Motor neuron (in vitro differentiated cells): ENCODE data around the gene KRTAP1-5. TPM values are rescaled to one million over a fixed set of nuclear protein-coding genes. Genes with fewer than 3 reads are reported as not detected.
"Not testable (repeated sequence)": the region's sequence is repeated elsewhere in the genome, so short reads cannot be mapped to it uniquely, and the experiment has no call there.

Experiments
- ATAC-seq, 8 experiments: fragments of 200-7000 bp; cut with Tn5 transposase; replicated peaks in 6 of 8; 2 replicates each; pipeline ENCODE4 v1.8.0; 2021; ENCODE audit warnings: mild to moderate bottlenecking in 8 of 8, moderate library complexity in 8 of 8
- H3K27ac ChIP-seq, 2 donors: fragments of 250-450 bp; sonication (Bioruptor Pico); 2 replicates each; pipeline ENCODE4 v1.9.0; 2021; ENCODE audit warnings: antibody characterized with exemption in 2 of 2, mild to moderate bottlenecking in 2 of 2, moderate library complexity in 1 of 2
- H3K4me1 ChIP-seq, 2 donors: fragments of 250-450 bp; sonication (Bioruptor Pico); replicated peaks in 1 of 2; 2 replicates each; pipeline ENCODE4 v1.6.1; 2021; ENCODE audit warnings: antibody characterized with exemption in 2 of 2, mild to moderate bottlenecking in 2 of 2, moderate library complexity in 1 of 2
- H3K4me3 ChIP-seq, 5 donors: fragments of 250-450 bp; sonication (Bioruptor Pico); 2 replicates each; pipeline ENCODE4 v1.9.0; 2021; ENCODE audit warnings: antibody characterized with exemption in 5 of 5, mild to moderate bottlenecking in 5 of 5, moderate library complexity in 4 of 5
- WGBS, 10 experiments: fragments of 450-650 bp; shearing (Covaris generic); methylation state at CpG; one replicate each; pipeline ENCODE4 v1.0.0; 2022; 5-methylcytosine and 5-hydroxymethylcytosine counted together
- in situ Hi-C, 9 experiments: fragments of 400-800 bp; cut with MboI; loops; one replicate each; pipeline ENCODE4 v1.15.0; 2021; ENCODE audit warnings: low sequenced_read_pairs in 9 of 9, low pct_unique_long_range_greater_than_20kb in 2 of 9; ENCODE audit not compliant: unreplicated experiment in 9 of 9
- total RNA-seq, 8 experiments: library from RNA; unstranded; fragments of 300-600 nt; gene quantifications; 2 replicates each; pipeline versions ENCODE4 v1.2.3 to v1.2.4, GENCODE V29; 2022

Gene KRTAP1-5
- total RNA-seq, 8 experiments from 2014 or later: not detected

GRCh38 chr17:41010441-41010840, 16.6 kb downstream of the KRTAP1-5 start:
- H3K4me1 ChIP-seq: peaks cover 0 to 6% of the 10 kb centered on the region in 2 donors
- no peak overlapping the region for H3K4me3 ChIP-seq
- in situ Hi-C loops: no loop called here
- no peak for ATAC-seq
- H3K27ac ChIP-seq: no peak overlapping the region

DNA sequence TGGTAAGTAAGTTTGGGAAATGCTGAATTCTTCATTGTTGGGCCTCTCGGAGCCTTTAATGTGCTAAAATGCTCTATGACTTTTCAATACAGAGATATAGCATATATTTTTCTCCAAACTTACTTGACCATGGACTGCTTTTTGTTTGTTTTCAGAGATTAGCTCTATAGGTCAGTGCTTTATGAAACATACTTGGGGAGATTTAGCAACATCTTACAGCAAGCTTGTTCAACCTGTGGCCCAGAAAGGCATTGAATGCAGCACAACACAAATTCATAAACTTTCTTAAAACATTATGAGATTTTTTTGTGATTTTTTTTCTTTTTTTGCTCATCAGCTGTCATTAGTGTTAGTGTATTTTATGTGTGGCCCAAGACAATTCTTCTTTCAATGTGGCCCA, 17.1 kb downstream of the KRTAP1-5 start:
- no peak overlapping the region for H3K27ac ChIP-seq
- ATAC-seq: no peak
- H3K4me3 ChIP-seq: no peak overlapping the region
- in situ Hi-C loops: no loop called here
- H3K4me1 ChIP-seq: peaks cover 0 to 6% of the 10 kb centered on the region in 2 donors
- 22 to 100% (median 86%) methylated on average over 1 of the region's 1 CpG; no CpG with 5 or more reads in 2 of the 10 experiments for WGBS, 10 experiments

GRCh38 chr17:41009301-41009760, 17.7 kb downstream of the KRTAP1-5 start:
- Histone ChIP-seq H3K4me1 (peaks cover 0 to 6% of the 10 kb centered on the region in 2 donors), H3K27ac (no peak overlapping the region), H3K4me3 (no peak overlapping the region)
- peak in 1 of 8 experiments; percentile 18 for ATAC-seq
- in situ Hi-C loops: no loop called here
- 13 to 80% (median 52%) methylated on average over 2 to 4 of the region's 4 CpGs; no CpG with 5 or more reads in 1 of the 10 experiments for WGBS, 10 experiments

DNA sequence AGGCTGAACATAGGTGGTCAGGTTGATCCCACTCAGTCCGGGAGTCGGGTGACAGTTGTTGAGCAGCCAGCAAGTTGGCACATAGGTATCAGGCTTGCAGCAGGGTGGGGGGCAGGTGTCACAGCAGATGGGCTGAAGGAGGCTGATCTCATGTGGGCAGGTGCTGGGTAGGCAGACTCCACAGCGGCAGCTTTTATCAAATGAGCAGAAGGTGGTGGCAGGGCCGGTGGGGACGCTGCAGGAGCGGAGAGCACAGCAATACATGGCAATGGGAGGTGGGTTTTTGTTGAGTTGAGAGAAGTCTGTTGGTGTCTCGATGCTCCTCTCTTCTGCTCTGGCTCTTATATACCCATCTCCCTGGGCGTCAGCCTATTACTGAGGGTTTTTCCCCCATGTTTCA, 18.2 kb downstream of the KRTAP1-5 start, which contains the start of gene KRTAP3-1:
KRTAP3-1 (minus strand) TSS at position 318 of the 400 bp plus-strand sequence; CDS start at position 264, 54 bp downstream.
- no peak for ATAC-seq
- in situ Hi-C loops: no loop called here
- peaks cover 0 to 3% of the 10 kb centered on the region in 2 donors for H3K4me1 ChIP-seq

GRCh38 chr17:41004397-41004796, 22.6 kb downstream of the KRTAP1-5 start:
- in situ Hi-C loops: no loop called here
- no peak for ATAC-seq
- WGBS, 10 experiments: 80 to 100% (median 98%) methylated on average over 1 to 3 of the region's 3 CpGs; no CpG with 5 or more reads in 4 of the 10 experiments
- Histone ChIP-seq H3K27ac (no peak overlapping the region), H3K4me3 (no peak overlapping the region), H3K4me1 (peaks cover 0 to 2% of the 10 kb centered on the region in 2 donors)

More for the DNA sequence above, 18.2 kb downstream of the KRTAP1-5 start, which contains the start of gene KRTAP3-1:
- Histone ChIP-seq H3K27ac (no peak within 1 kb of the TSS), H3K4me3 (no peak within 1 kb of the TSS)
- WGBS, 10 experiments: 40 to 100% (median 83%) methylated on average over 1 to 5 of the region's 8 CpGs; no CpG with 5 or more reads in 3 of the 10 experiments

GRCh38 chr17:41003926-41004325, 23.1 kb downstream of the KRTAP1-5 start:
- 40 to 88% (median 73%) methylated on average over 1 to 4 of the region's 4 CpGs; no CpG with 5 or more reads in 1 of the 10 experiments for WGBS, 10 experiments
- Histone ChIP-seq H3K4me3 (no peak overlapping the region), H3K27ac (no peak overlapping the region), H3K4me1 (peaks cover 0 to 2% of the 10 kb centered on the region in 2 donors)
- in situ Hi-C loops: no loop called here
- ATAC-seq: no peak

DNA sequence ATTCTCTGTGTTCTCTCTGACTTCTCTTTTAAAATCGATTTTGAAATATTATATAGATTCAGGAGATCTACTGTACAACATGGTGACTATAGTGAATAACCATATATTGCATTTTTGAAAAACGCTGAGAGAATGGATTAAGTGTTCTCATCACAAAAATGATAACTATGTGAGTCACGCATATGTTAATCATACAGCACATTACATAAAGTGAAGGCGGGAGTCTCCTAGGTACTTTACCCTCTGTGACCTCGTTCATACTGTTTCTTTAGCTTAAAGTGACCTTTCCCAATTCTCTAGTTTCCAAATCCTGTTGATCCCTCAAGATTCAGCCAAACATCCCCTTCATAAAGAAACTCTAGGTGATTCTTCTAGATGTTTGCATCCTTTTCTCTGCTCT, 24.2 kb downstream of the KRTAP1-5 start:
- 0 to 80% (median 36%) methylated on average over 1 to 5 of the region's 5 CpGs for WGBS, 10 experiments
- Histone ChIP-seq H3K4me3 (no peak overlapping the region), H3K27ac (no peak overlapping the region), H3K4me1 (peaks cover 1 to 2% of the 10 kb centered on the region in 2 donors)
- ATAC-seq: peak in 3 of 8 experiments; percentile 48 to 96 (median 62)
- in situ Hi-C loops: no loop called here

DNA sequence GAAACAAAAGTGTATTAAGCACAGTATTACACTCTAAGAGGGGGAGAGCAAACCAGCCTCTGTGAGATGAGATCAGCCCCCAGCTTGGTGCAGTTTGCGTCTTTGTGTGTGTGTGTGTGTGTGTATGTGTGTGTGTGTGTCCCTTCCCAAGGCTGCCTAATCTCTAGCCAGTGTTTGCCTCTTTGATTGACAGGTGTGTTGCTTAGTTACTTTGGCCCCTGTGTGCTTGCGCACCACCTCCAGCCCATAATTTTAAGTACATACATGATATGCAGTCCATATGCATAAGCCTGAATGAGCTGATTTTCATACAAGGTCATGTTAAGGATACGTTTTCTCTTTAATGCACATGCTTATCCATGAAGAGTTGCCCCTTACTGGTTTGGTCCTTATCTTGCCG, 25.2 kb downstream of the KRTAP1-5 start:
- H3K4me1 ChIP-seq: peaks cover 5 to 7% of the 10 kb centered on the region in 2 donors
- no peak overlapping the region for H3K27ac ChIP-seq
- in situ Hi-C loops: no loop called here
- WGBS, 10 experiments: 57 to 100% (median 93%) methylated on average over 1 to 3 of the region's 4 CpGs; no CpG with 5 or more reads in 3 of the 10 experiments
- no peak overlapping the region for H3K4me3 ChIP-seq
- ATAC-seq: no peak

DNA sequence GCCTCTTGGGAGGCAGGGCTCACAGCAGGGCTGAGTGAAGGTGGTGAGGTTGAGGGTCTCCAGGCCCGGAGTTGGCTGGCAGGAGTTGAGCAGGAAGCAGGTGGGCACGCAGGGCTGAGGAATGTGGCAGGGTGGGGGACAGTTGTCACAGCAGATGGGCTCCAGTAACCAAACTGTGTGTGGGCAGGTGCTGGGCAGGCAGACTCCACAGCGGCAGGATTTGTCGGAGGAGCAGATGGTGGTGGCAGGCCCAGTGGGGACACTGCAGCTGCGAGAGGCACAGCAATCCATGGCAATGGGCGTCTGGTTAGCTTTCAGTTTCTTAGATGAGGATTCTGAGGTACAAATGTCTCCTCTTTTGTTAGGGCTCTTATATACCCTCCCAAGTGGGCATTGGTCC, 27.4 kb downstream of the KRTAP1-5 start, which contains the start of gene KRTAP3-2:
KRTAP3-2 (minus strand) TSS at position 344 of the 400 bp plus-strand sequence; CDS start at position 291, 53 bp downstream.
- ATAC-seq, H3K4me1 ChIP-seq, in situ Hi-C loops, H3K4me3 ChIP-seq, H3K27ac ChIP-seq: not testable (repeated sequence)
- WGBS, 10 experiments: 80 to 100% methylated on average over 1 of the region's 6 CpGs; no CpG with 5 or more reads in 8 of the 10 experiments

GRCh38 chr17:40997361-40997760, 29.6 kb downstream of the KRTAP1-5 start:
- Histone ChIP-seq H3K4me1 (peaks cover 4 to 7% of the 10 kb centered on the region in 2 donors), H3K27ac (no peak overlapping the region), H3K4me3 (no peak overlapping the region)
- ATAC-seq: peak in 1 of 8 experiments; percentile 18
- in situ Hi-C loops: no loop called here
- WGBS, 10 experiments: 20 to 69% (median 41%) methylated on average over 1 to 2 of the region's 2 CpGs

GRCh38 chr17:40996829-40997228, 30.2 kb downstream of the KRTAP1-5 start:
- no peak overlapping the region for H3K27ac ChIP-seq
- 54 to 100% (median 90%) methylated on average over 1 to 4 of the region's 4 CpGs; no CpG with 5 or more reads in 1 of the 10 experiments for WGBS, 10 experiments
- peaks cover 4 to 7% of the 10 kb centered on the region in 2 donors for H3K4me1 ChIP-seq
- H3K4me3 ChIP-seq: no peak overlapping the region
- in situ Hi-C loops: no loop called here
- no peak for ATAC-seq

GRCh38 chr17:40995116-40995515, 31.9 kb downstream of the KRTAP1-5 start:
- Histone ChIP-seq H3K4me1 (peaks cover 4 to 7% of the 10 kb centered on the region in 2 donors), H3K4me3 (no peak overlapping the region), H3K27ac (no peak overlapping the region)
- in situ Hi-C loops: no loop called here
- no peak for ATAC-seq
- WGBS, 10 experiments: 0 to 89% (median 77%) methylated on average over 1 of the region's 1 CpG; no CpG with 5 or more reads in 4 of the 10 experiments

DNA sequence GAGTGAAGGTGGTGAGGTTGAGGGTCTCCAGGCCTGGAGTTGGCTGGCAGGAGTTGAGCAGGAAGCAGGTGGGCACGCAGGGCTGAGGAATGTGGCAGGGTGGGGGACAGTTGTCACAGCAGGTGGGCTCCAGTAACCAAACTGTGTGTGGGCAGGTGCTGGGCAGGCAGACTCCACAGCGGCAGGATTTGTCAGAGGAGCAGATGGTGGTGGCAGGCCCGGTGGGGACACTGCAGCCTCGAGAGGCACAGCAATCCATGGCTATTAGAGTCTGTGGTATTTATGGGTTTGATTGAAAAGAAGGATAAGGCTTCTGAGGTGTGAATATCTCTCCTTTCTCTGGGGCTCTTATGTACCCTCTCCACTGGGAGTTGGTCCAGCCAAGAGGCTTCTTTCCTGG, 33.2 kb downstream of the KRTAP1-5 start, which contains the start of gene KRTAP3-3:
KRTAP3-3 (minus strand) TSS at position 326 of the 400 bp plus-strand sequence; CDS start at position 259, 67 bp downstream.
- in situ Hi-C loops: no loop called here
- WGBS, 10 experiments: 0 to 80% (median 67%) methylated on average over 1 to 2 of the region's 4 CpGs; no CpG with 5 or more reads in 5 of the 10 experiments

GRCh38 chr17:40993084-40993483, 33.9 kb downstream of the KRTAP1-5 start:
- no peak for ATAC-seq
- H3K4me1 ChIP-seq: peaks cover 4 to 7% of the 10 kb centered on the region in 2 donors
- no peak overlapping the region for H3K4me3 ChIP-seq
- WGBS, 10 experiments: 70 to 97% (median 92%) methylated on average over 1 to 2 of the region's 2 CpGs
- no peak overlapping the region for H3K27ac ChIP-seq
- in situ Hi-C loops: no loop called here

More for the DNA sequence above, 33.2 kb downstream of the KRTAP1-5 start, which contains the start of gene KRTAP3-3:
- Histone ChIP-seq H3K4me1 (peaks cover 4 to 7% of the 10 kb centered on the region in 2 donors), H3K27ac (no peak within 1 kb of the TSS), H3K4me3 (no peak within 1 kb of the TSS)
- ATAC-seq: no peak
